Fibroblast of the aortic adventitia (primary cell): ENCODE results near the gene VIPR2. TPM values are rescaled to one million over a fixed set of nuclear protein-coding genes. Genes with fewer than 3 reads are reported as not detected.
"Not testable (repeated sequence)": the region's sequence is repeated elsewhere in the genome, so short reads cannot be mapped to it uniquely, and the experiment has no call there.

Source experiments
- DNase-seq: peaks from one replicate; pipeline ENCODE4 v3.0.0-alpha.2; 2010; ENCODE audit warnings: low read depth
- H3K4me3 ChIP-seq: 2 replicates; pipeline ENCODE4 v1.5.1; 2011; ENCODE audit warnings: low read depth, mild to moderate bottlenecking, control low read depth, low read length, moderate library complexity
- CTCF ChIP-seq: IDR thresholded peaks from 2 replicates; pipeline ENCODE4 v1.5.1; 2011; ENCODE audit warnings: mild to moderate bottlenecking, low read length, control low read depth, inconsistent platforms; ENCODE audit not compliant: insufficient read depth
- total RNA-seq: library from RNA; depleted of rRNA; stranded (reverse); fragments of >200 nt; gene quantifications from 2 replicates; pipeline ENCODE4 v1.2.3, GENCODE V29; 2012; ENCODE audit warnings: low replicate concordance

The VIPR2 gene
- total RNA-seq, 1 donor: not detected

DNA sequence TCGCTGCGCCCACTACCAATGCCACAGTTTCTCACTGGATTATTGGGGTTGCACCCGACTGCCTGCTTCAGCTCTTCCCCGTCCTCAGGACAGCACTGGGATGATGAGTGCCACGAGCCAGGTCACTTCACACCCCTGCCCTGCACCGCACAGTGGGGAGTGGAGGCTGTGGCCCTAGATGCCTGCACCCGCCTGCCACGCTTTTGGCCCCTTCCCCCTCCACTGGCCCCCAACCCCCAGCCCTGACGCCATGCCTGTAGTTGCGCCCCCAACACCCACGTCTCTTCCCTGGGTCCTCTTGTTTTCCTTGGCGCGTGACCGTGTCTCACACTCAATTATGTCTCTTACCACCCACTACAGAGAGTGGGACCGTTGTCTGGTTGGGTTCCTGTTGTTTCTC lies 134.3 kb downstream of the VIPR2 start:
- H3K4me3 ChIP-seq: no peak overlapping the region
- TF ChIP-seq CTCF: no peak
- DNase-seq: no peak

DNA sequence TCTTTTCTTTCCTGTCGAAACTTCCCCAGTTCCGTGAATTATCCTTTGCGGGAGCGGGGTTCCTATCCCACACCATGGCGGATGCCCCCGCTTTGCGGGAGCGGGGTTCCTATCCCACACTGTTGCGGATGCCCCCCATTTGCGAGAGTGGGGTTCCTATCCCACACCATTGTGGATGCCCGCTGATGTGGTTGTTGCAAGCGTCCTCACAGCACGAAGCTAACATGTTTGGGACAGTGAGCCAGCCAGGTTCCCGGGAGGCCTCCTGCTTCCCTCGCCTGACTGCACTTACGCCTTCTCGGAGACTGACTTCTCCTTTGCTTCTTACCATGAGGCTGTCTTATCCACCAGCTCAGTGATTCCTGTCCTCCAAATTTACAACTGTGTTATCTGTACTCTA lies 134.7 kb downstream of the VIPR2 start:
- no peak for TF ChIP-seq CTCF
- H3K4me3 ChIP-seq: no peak overlapping the region

DNA sequence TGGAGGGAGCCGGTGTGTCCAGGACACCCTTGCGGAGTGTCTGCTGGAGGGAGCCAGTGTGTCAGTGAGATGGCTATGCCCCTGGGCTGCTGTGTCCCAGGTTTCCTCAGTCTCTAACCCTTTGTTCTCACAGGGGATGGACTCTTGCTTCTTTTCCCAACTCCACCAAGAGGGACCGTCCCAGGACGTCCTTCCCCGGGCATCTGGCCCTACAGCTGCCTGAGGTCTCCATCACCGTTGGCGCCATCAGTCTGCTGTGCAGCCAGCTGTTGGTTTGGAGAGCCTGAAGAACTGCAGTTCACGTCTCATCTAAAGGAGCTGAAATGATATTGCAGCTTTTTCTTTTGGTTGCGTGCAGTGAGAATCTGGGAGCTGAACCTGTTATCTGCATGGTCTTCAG lies 136.2 kb downstream of the VIPR2 start:
- DNase-seq: no peak
- no peak overlapping the region for H3K4me3 ChIP-seq
- TF ChIP-seq CTCF: no peak

More for the DNA sequence above, 134.7 kb downstream of the VIPR2 start:
- DNase-seq: no peak

DNA sequence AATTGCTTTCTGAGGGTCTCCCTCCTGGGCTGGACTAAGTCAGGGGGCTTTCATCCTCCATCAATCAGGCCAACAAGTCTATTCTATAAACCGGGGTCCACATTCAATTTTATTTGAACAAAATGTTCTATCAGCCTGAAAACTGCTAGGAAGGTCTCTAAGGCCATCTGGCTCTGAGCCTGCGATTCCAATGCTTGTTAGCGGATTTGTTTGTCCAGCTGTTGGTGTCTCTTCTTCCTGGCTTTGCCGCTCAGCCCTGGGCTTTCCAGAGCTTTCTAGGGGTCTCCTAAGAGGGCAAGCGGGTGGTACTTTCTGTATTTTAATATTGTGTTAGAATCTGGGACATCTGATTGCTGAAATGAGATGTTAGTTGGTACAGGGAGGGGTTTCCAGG lies 136.7 kb downstream of the VIPR2 start:
- no peak for DNase-seq
- no peak for TF ChIP-seq CTCF
- H3K4me3 ChIP-seq: no peak overlapping the region

- no peak overlapping the region for H3K4me3 ChIP-seq
- no peak for DNase-seq
- TF ChIP-seq CTCF: no peak
Observed at GRCh38 chr7:159007364-159007995, 137.2 kb downstream of the VIPR2 start.

DNA sequence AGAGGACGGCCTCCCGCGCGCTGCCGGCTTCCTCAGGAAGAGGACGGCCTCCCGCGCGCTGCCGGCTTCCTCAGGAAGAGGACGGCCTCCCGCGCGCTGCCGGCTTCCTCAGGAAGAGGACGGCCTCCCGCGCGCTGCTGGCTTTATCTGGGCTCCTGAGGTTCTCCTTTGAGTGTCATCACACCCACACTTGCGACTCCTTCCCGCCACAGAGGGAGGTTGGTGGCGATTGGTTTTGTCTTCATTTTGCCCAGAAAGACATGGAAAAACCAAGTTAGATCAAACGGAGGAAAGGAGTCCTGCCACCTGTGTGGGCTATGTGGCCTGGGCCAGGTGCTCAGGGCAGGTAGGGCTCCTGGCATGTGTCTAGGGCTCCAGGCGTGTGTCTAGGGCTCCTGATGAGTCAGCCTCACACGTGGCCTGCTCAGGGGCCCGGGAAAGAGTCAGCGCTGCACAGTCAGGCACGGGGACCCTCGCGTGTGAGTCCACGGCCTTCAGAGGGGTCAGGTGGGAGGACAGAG lies 138.0 kb downstream of the VIPR2 start:
- no peak for DNase-seq
- no peak for TF ChIP-seq CTCF
- no peak overlapping the region for H3K4me3 ChIP-seq

GRCh38 chr7:159006022-159006609 lies 138.6 kb downstream of the VIPR2 start:
- DNase-seq, H3K4me3 ChIP-seq: not testable (repeated sequence)
